ENCODE measurements around the gene ZNF786. TPM values are rescaled to one million over a fixed set of nuclear protein-coding genes. Genes with fewer than 3 reads are reported as not detected.

Gene ZNF786
- total RNA-seq = 1 to 10 TPM; 6.0 to 7.0 TPM

DNA sequence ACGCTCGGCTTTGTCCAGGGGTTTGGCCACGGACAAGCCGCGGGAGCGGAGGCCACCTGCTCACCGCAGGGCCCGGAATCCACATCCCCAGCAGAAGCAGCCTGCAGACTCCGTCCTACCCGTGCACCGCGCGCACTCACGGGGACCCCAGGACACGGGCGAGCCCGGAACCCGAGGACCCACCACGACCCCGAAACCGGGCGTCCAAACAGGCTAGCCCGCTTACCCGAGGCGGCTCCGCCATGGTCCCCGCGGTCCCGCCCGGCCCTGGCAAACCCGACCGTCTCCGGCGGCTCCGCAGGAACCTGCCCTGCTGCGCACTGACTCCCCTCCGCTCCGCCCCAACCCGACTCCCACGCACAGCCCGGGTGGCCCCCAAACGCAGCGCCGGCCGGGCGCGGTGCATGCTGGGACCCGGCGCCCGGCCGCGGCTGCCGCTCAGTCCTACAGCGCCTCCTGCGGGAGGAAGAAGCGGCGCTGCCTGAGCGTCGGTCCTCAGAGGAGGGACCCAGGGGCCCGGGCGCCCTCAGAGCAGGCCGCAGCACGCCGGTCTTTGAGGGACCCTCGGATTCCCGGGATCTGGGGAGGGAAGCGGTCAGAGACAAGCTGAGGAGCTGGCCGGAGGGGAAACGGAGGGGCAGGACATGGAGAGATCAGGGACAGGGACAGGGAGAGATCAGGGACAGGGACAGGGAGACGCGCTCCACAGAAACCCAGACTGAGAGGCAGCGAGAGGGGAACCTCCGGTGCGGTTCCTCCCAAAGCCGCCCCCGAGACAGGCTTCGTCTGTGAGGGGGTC is at the start of gene ZNF786:
TSS of gene ZNF786 (minus strand) at position 322 of the 799 bp plus-strand sequence. CDS start at position 244, 78 bp downstream.
- CTCF ChIA-PET = interaction anchor here (0.6 to 2.5 kb wide), 6 partner anchors 25 to 103 kb away, joined by 3 to 11 read pairs (median 3); partner anchors contain the start of genes ZNF398 and ZNF425
- H3K27ac Mint-ChIP-seq = peak within 1 kb of the TSS; percentile 98
- peaks cover 20% of the 10 kb centered on the region for H3K4me1 Mint-ChIP-seq
- peak within 1 kb of the TSS; percentile 97 for H3K4me3 Mint-ChIP-seq
- DNase-seq = peak; percentile 90
- H3K27me3 Mint-ChIP-seq = no peaks in the 10 kb centered on the region
- H3K36me3 Mint-ChIP-seq (ENCODE audit: low read depth) = peaks cover 20% of the 10 kb centered on the region
- POLR2A ChIA-PET = interaction anchor here (1.0 kb wide), 2 partner anchors 25 to 57 kb away, joined by 3 to 4 read pairs; partner anchors contain the start of gene ZNF398
- H3K9me3 Mint-ChIP-seq = peaks cover 2% of the 10 kb centered on the region

DNA sequence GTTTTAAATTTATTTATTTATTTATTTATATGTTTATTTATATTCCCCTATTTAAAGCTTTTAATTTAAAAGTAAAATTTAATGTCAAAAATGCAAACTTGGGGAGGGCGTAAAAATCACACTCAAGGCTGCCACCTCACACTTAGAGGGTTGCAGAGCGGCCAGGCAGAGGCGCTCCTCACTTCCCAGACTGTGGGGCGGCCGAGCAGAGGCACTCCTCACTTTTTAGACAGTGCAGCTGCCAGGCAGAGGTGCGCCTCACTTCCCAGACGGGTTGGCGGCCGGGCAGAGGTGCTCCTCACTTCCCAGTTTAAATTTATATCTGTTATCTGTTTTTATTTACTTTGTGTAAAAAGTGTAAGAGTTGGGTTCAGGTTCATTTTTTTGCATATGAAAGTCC is 45.6 kb upstream of the ZNF786 start:
- ChIA-PET CTCF (interaction anchor here (1.9 kb wide), 1 partner anchor 11 kb away, joined by 10 read pairs; the partner anchor contains the start of gene ZNF398), POLR2A (interaction anchor here (1.4 to 1.9 kb wide), 2 partner anchors 10 to 11 kb away, joined by 6 to 11 read pairs; partner anchors contain the start of genes ZNF398 and ZNF425)
- H3K4me3 Mint-ChIP-seq = no peak overlapping the region
- H3K4me1 Mint-ChIP-seq = no peaks in the 10 kb centered on the region
- H3K27me3 Mint-ChIP-seq = no peaks in the 10 kb centered on the region
- no peak overlapping the region for H3K27ac Mint-ChIP-seq
- DNase-seq = no peak
- peaks cover 1% of the 10 kb centered on the region for H3K9me3 Mint-ChIP-seq
- peaks cover 29% of the 10 kb centered on the region for H3K36me3 Mint-ChIP-seq (ENCODE audit: low read depth)

DNA sequence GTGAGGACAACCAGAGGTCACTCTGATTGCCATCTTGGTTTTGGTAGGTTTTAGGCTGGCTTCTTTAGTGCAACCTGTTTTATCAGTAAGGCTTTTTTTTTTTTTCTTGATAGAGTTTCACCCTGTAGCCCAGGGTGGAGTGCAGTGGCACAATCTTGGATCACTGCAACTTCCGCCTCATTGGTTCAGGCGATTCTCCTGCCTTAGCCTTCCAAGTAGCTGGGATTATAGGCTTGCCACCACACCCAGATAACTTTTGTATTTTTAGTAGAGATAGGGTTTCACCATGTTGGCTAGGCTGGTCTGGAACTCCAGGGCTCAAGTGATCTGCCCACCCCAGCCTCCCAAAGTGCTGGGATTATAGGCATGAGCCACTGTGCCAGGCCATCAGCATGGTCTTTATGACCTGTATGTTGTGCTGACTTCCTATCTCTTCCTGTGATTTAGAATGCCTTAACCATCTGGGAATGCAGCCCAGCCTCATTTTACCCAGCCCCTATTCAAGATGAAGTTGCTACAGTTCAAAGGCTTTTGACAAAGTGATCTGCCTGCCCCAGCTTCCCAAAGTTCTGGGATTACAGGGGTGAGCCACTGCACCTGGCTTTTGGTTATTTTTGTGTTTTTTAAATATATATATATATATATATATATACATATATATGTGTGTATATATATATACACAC is 42.7 kb upstream of the ZNF786 start:
- no peaks in the 10 kb centered on the region for H3K27me3 Mint-ChIP-seq
- peaks cover 48% of the 10 kb centered on the region for H3K36me3 Mint-ChIP-seq (ENCODE audit: low read depth)
- ChIA-PET POLR2A (no interaction called here), CTCF (interaction anchor here (1.9 kb wide), 1 partner anchor 67 kb away, joined by 6 read pairs; no protein-coding TSS in a partner anchor)
- no peak for DNase-seq
- H3K27ac Mint-ChIP-seq = no peak overlapping the region
- peaks cover 4% of the 10 kb centered on the region for H3K4me1 Mint-ChIP-seq
- no peak overlapping the region for H3K4me3 Mint-ChIP-seq
- peaks cover 9% of the 10 kb centered on the region for H3K9me3 Mint-ChIP-seq

GRCh38 chr7:149130572-149131198 is 40.2 kb upstream of the ZNF786 start:
- no peak for DNase-seq
- Mint-ChIP-seq H3K36me3 (ENCODE audit: low read depth) (peaks cover 58% of the 10 kb centered on the region), H3K27ac (no peak overlapping the region), H3K4me3 (no peak overlapping the region), H3K9me3 (peaks cover 9% of the 10 kb centered on the region), H3K27me3 (no peaks in the 10 kb centered on the region), H3K4me1 (peaks cover 11% of the 10 kb centered on the region)
- ChIA-PET POLR2A (no interaction called here), CTCF (no interaction called here)

DNA sequence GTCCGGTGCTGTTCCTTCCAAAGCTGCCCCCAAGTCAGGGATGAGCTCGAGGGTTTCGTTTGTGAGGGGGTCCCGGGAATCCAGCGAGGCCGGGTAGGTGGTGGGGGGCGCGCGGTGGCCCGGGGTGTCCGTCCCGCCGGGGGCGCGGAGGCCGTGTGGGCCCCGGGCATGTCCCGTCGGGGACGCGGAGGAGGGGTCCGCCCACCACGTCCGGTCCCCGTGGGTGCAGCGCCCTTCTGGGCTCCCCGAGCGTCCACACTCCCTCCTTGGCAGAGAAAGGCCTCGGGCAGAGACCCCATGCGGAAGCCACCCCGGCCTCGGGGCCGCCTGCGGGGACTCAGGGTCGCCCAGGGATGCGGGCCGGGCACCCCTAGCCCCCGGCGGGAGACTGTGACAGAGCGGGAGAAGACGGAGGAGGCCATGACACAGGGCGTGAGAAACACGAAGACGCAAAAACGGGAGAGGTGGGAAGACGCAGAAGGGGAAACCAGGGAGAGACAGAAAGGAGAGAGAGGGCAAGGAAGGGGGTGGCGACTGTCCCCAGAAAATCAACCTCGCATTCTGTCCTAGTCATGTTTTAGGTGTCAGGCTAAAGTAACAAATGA is 36.2 kb upstream of the ZNF786 start:
- ChIA-PET CTCF (interaction anchor here (0.5 to 4.1 kb wide), 15 partner anchors 8 to 334 kb away, joined by 3 to 49 read pairs (median 4); partner anchors contain the start of genes ZNF282 and ZNF398), POLR2A (interaction anchor here (0.7 to 4.8 kb wide), 20 partner anchors 9 to 428 kb away, joined by 3 to 83 read pairs (median 5); partner anchors contain the start of genes CUL1, PDIA4, ZNF282 and ZNF398)
- peaks cover 24% of the 10 kb centered on the region for H3K4me1 Mint-ChIP-seq
- peak; percentile 73 for DNase-seq
- H3K9me3 Mint-ChIP-seq = peaks cover 9% of the 10 kb centered on the region
- no peaks in the 10 kb centered on the region for H3K27me3 Mint-ChIP-seq
- H3K4me3 Mint-ChIP-seq = peak overlapping the region; percentile 100
- H3K27ac Mint-ChIP-seq = peak overlapping the region; percentile 99
- H3K36me3 Mint-ChIP-seq (ENCODE audit: low read depth) = peaks cover 42% of the 10 kb centered on the region

DNA sequence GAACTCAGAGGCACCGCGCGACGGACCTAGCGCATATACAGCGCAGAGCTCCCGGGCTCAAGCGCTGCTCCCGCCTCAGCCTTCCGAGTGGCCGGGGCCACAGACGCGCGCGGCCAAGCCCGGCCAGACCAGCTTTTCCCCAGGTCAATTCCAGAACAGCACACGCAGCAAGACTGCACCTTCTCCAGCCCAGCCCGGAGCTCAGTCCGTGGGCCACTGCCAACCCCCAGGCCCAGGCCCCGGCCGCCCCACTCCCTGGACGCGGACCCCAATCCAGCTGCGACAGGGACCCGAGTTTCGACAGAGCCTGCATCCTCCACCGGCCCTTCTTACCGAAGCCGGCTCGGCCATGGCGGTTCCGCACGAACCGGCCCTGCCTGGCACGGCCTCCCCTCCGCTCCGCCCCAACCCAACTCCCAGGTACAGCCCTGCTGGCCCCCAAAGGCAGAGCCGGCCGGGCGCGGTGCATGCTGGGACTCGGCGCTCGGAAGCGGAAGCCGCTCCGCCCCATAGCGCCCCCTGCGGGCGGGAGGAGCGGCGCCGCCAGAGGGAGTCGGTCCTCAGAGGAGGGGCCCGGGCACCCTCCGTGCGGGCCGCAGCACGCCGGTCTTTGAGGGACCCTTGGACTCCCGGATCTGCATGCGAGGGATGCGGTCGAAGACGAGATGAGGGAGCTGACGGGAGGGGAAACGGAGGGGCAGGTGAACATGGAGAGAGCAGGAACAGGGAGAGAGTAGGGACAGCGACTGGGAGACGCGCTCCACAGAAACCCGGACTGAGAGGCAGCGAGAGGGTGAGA is 35.5 kb upstream of the ZNF786 start, which contains the start of gene ZNF425:
TSS of gene ZNF425 (minus strand) at position 462 of the 799 bp plus-strand sequence. CDS start at position 351, 111 bp downstream.
- CTCF ChIA-PET = interaction anchor here (0.5 to 4.1 kb wide), 23 partner anchors 9 to 334 kb away, joined by 3 to 49 read pairs (median 3); partner anchors contain the start of genes ZNF282, ZNF398 and ZNF786
- H3K9me3 Mint-ChIP-seq = peaks cover 7% of the 10 kb centered on the region
- POLR2A ChIA-PET = interaction anchor here (0.6 to 4.8 kb wide), 28 partner anchors 10 to 428 kb away, joined by 3 to 83 read pairs (median 4); partner anchors contain the start of genes CUL1, PDIA4, ZNF282 and ZNF398
- H3K27ac Mint-ChIP-seq = peak within 1 kb of the TSS; percentile 99
- peak; percentile 94 for DNase-seq
- peaks cover 24% of the 10 kb centered on the region for H3K4me1 Mint-ChIP-seq
- peak within 1 kb of the TSS; percentile 100 for H3K4me3 Mint-ChIP-seq
- H3K27me3 Mint-ChIP-seq = no peaks in the 10 kb centered on the region
- H3K36me3 Mint-ChIP-seq (ENCODE audit: low read depth) = peaks cover 35% of the 10 kb centered on the region

DNA sequence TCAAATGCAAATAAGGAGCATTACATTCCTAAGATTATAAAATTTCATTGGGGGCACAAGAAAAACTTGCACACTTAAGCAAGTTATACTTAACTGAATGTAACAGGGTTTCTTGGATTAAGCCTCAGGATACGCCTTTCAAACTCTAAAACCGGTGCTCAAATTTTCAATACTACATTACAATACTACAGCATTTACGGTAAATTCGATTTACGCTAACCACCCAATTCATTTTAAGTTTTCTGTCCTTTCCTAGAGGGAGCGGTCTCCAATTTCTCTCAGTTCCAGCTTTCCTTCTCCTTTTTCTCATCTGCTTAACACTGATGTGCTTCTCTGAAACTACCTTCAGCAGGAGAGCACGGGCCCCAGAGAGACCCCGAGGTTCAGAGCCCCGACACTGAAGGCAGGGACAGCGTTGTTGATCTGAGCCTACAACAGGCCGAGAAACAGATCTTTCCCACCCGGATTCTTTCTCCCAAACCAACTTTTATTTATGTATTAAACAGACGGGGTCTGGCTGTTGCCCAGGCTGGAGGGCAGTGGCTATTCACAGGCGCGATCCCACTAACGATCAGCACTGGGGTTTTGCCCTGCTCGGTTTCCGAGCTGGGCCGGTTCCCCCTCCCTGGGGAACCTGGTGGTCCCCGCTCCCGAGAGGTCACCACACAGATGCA is 34.8 kb upstream of the ZNF786 start:
- Mint-ChIP-seq H3K9me3 (no peaks in the 10 kb centered on the region), H3K36me3 (ENCODE audit: low read depth) (peaks cover 27% of the 10 kb centered on the region), H3K27me3 (no peaks in the 10 kb centered on the region), H3K4me3 (peak overlapping the region; percentile 100), H3K4me1 (peaks cover 24% of the 10 kb centered on the region), H3K27ac (peak overlapping the region; percentile 99)
- CTCF ChIA-PET = interaction anchor here (0.7 to 4.1 kb wide), 17 partner anchors 10 to 335 kb away, joined by 3 to 49 read pairs (median 4); partner anchors contain the start of genes ZNF282, ZNF398 and ZNF786
- POLR2A ChIA-PET = interaction anchor here (0.6 to 4.8 kb wide), 22 partner anchors 10 to 427 kb away, joined by 3 to 83 read pairs (median 4); partner anchors contain the start of genes CUL1, PDIA4, ZNF282 and ZNF398
- no peak for DNase-seq

DNA sequence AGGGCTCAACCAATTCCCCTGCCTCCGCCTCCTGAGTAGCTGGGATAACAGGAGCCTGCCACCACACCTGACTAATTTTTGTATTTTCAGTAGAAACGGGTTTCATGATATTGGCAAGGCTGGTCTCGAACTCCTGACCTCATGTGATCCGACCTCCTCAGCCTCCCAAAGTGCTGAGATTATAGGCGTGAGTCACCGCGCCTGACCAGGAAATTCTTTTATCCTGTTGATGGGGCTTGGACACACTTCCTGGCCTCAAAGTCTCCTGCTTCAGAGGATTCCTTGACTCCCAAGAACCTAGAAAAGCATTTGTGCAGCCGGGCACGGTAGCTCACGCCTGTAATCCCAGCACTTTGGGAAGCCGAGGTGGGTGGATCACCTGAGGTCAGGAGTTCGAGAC is 19.5 kb upstream of the ZNF786 start:
- H3K4me3 Mint-ChIP-seq = no peak overlapping the region
- ChIA-PET CTCF (no interaction called here), POLR2A (no interaction called here)
- no peaks in the 10 kb centered on the region for H3K9me3 Mint-ChIP-seq
- no peaks in the 10 kb centered on the region for H3K4me1 Mint-ChIP-seq
- no peaks in the 10 kb centered on the region for H3K36me3 Mint-ChIP-seq (ENCODE audit: low read depth)
- H3K27me3 Mint-ChIP-seq = no peaks in the 10 kb centered on the region
- H3K27ac Mint-ChIP-seq = no peak overlapping the region
- no peak for DNase-seq

DNA sequence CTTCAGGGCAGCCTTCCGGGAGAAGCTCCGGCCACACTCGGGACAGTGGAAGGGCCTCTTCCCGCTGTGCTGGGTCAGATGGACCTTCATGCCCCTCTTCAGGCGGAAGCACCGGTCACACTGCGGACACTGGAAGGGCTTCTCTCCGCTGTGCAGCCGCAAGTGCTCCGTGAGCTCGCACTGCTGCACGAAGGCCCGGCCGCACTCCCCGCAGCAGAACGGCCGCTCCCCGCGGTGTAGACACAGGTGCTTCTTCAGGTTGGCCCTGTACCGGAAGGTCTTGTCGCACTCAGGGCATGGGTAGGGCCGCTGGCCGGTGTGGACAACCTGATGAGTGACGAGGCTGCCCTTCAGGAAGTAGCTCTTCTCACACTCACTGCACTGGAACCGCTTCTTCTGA is 14.2 kb upstream of the ZNF786 start:
- CTCF ChIA-PET = interaction anchor here (0.6 kb wide), 1 partner anchor 13 kb away, joined by 3 read pairs; no protein-coding TSS in a partner anchor
- no peak overlapping the region for H3K27ac Mint-ChIP-seq
- H3K4me1 Mint-ChIP-seq = no peaks in the 10 kb centered on the region
- H3K27me3 Mint-ChIP-seq = no peaks in the 10 kb centered on the region
- H3K36me3 Mint-ChIP-seq (ENCODE audit: low read depth) = no peaks in the 10 kb centered on the region
- no peaks in the 10 kb centered on the region for H3K9me3 Mint-ChIP-seq
- DNase-seq = no peak
- POLR2A ChIA-PET = interaction anchor here (1.0 kb wide), 1 partner anchor 22 kb away, joined by 3 read pairs; the partner anchor contains the start of gene ZNF425
- H3K4me3 Mint-ChIP-seq = no peak overlapping the region

- POLR2A ChIA-PET = interaction anchor here (1.0 kb wide), 1 partner anchor 22 kb away, joined by 3 read pairs; the partner anchor contains the start of gene ZNF425
- H3K9me3 Mint-ChIP-seq = no peaks in the 10 kb centered on the region
- no peak overlapping the region for H3K27ac Mint-ChIP-seq
- no peaks in the 10 kb centered on the region for H3K4me1 Mint-ChIP-seq
- no peak for DNase-seq
- no peaks in the 10 kb centered on the region for H3K27me3 Mint-ChIP-seq
- H3K36me3 Mint-ChIP-seq (ENCODE audit: low read depth) = no peaks in the 10 kb centered on the region
- CTCF ChIA-PET = interaction anchor here (0.6 kb wide), 1 partner anchor 12 kb away, joined by 3 read pairs; no protein-coding TSS in a partner anchor
- H3K4me3 Mint-ChIP-seq = no peak overlapping the region
These were observed 13.7 kb upstream of the ZNF786 start for GRCh38 chr7:149104214-149104613.

DNA sequence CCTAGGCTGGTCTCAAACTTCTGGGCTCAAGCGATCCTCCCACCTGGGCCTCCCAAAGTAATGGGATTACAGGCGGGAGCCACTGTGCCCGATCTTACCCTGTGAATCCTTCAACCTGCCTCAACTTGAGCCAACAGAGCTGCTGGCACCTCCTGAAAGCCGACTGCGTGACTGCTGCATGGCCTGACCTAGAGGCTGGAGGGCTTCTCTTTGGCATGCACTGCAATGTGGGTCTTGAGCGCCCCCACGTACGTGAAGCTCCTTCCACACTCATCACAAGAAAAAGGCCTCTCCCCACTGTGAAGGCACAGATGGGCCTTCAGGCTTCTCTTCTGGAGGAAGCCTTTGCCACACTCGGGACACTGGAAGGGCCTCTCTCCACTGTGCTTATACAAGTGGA is 12.9 kb upstream of the ZNF786 start:
- no peaks in the 10 kb centered on the region for H3K27me3 Mint-ChIP-seq
- ChIA-PET POLR2A (no interaction called here), CTCF (no interaction called here)
- no peak for DNase-seq
- no peaks in the 10 kb centered on the region for H3K36me3 Mint-ChIP-seq (ENCODE audit: low read depth)
- no peaks in the 10 kb centered on the region for H3K9me3 Mint-ChIP-seq
- H3K4me1 Mint-ChIP-seq = no peaks in the 10 kb centered on the region
- H3K4me3 Mint-ChIP-seq = no peak overlapping the region
- no peak overlapping the region for H3K27ac Mint-ChIP-seq

Measured in activated CD4-positive, alpha-beta memory T cell treated with anti-CD3 and anti-CD28 coated beads, Interleukin-2, amount 10 ng/mL, durations not matched to agents 7 days and 5 days (primary cell).